Panc1 (cell line): ENCODE data around the gene MRPL10. TPM values are rescaled to one million over a fixed set of nuclear protein-coding genes. Genes with fewer than 3 reads are reported as not detected.

Experiments used
- ATAC-seq: fragments of 200-7000 bp; cut with Tn5 transposase; 2 replicates; pipeline ENCODE4 v1.9.1; 2020; ENCODE audit warnings: mild to moderate bottlenecking, moderate library complexity
- BruUV-seq: library from RNA; stranded (reverse); fragments of 400-500 nt; replicated peaks from 2 replicates; lab custom pipeline; 2021; lab: Mats Ljungman, UMichigan
- CTCF ChIA-PET: fragments of 300-600 bp; sonication (Branson Sonifier 250); formaldehyde crosslinking; loops from one replicate; lab custom pipeline; 2022; ENCODE audit warnings: antibody characterized with exemption; lab: Charles Lee
- POLR2A ChIA-PET: fragments of 300-600 bp; sonication (Branson Sonifier 250); formaldehyde crosslinking; loops from one replicate; lab custom pipeline; 2022; ENCODE audit warnings: antibody characterized with exemption; lab: Charles Lee
- DNase-seq: peaks from one replicate; pipeline ENCODE4 v3.0.0-alpha.2; 2010; ENCODE audit warnings: low read depth, low spot score
- H3K27ac ChIP-seq: 2 replicates; pipeline ENCODE4 v1.5.1; 2011; ENCODE audit warnings: mild to moderate bottlenecking, low read length, inconsistent platforms
- H3K27me3 ChIP-seq: fragments of 200-500 bp; sonication (Bioruptor generic); 2 replicates; pipeline ENCODE4 v1.6.0; 2014; ENCODE audit warnings: low read length, inconsistent platforms; ENCODE audit not compliant: control insufficient read depth, insufficient read depth
- H3K36me3 ChIP-seq: fragments of 200-500 bp; sonication (Bioruptor generic); 2 replicates; pipeline ENCODE4 v1.5.1; 2014; ENCODE audit warnings: inconsistent platforms, mild to moderate bottlenecking, low read length, moderate library complexity; ENCODE audit not compliant: control insufficient read depth, insufficient read depth
- H3K4me1 ChIP-seq: 2 replicates; pipeline ENCODE4 v1.5.1; 2011; ENCODE audit warnings: inconsistent platforms, mild to moderate bottlenecking, low read length, moderate library complexity; ENCODE audit not compliant: control insufficient read depth, insufficient read depth
- H3K4me3 ChIP-seq, 2 experiments: 2 replicates each; pipeline ENCODE4 v1.5.1; 2011 to 2012; ENCODE audit warnings: low read depth in 2 of 2, low read length in 2 of 2, mild to moderate bottlenecking in 2 of 2, inconsistent platforms in 1 of 2, moderate library complexity in 1 of 2
- H3K9me3 ChIP-seq: fragments of 200-500 bp; sonication (Bioruptor generic); 2 replicates; pipeline ENCODE4 v1.5.1; 2014; ENCODE audit warnings: low read depth, mild to moderate bottlenecking, inconsistent platforms, low read length, moderate library complexity; ENCODE audit not compliant: control insufficient read depth, insufficient read depth
- POLR2AphosphoS5 ChIP-seq: IDR thresholded peaks from 2 replicates; pipeline ENCODE4 v1.6.1; 2012; ENCODE audit warnings: mild to moderate bottlenecking, low read depth, low read length, moderate library complexity
- SIN3A ChIP-seq: IDR thresholded peaks from 2 replicates; pipeline ENCODE4 v1.6.1; 2012; ENCODE audit warnings: low read depth, mild to moderate bottlenecking, low read length, moderate library complexity, borderline replicate concordance; ENCODE audit not compliant: insufficient read depth
- TCF7L2 ChIP-seq: IDR thresholded peaks from 2 replicates; pipeline ENCODE4 v1.6.1; 2011; ENCODE audit warnings: mild to moderate bottlenecking, low read depth, low read length, inconsistent platforms
- in situ Hi-C: cut with HindIII; loops from 2 replicates; pipeline ENCODE4 v1.10.0; 2016; ENCODE audit warnings: low sequenced_read_pairs, low pct_unique_long_range_greater_than_20kb
- intact Hi-C: fragments of 100-400 bp; cut with micrococcal nuclease; formaldehyde crosslinking; loops from one replicate; pipeline ENCODE4 v1.10.0; 2022; ENCODE audit not compliant: unreplicated experiment
- total RNA-seq: library from RNA; stranded (reverse); gene quantifications from one replicate; pipeline ENCODE4 v1.2.1, GENCODE V29; 2021; ENCODE audit not compliant: unreplicated experiment
- TF ChIP-seq, protein P1 (sequence below), 2 experiments: IDR thresholded peaks; 2 replicates each; pipeline ENCODE4 v1.6.1; 2011 to 2012; ENCODE audit warnings: low read depth in 2 of 2, control low read depth in 1 of 2, low read length in 1 of 2, mild to moderate bottlenecking in 1 of 2, moderate library complexity in 1 of 2; ENCODE audit not compliant: insufficient read depth in 1 of 2
- TF ChIP-seq, protein P2 (sequence below): fragments of 450-650 bp; IDR thresholded peaks from 2 replicates; pipeline ENCODE4 v1.5.1; 2017; ENCODE audit warnings: mild to moderate bottlenecking

The MRPL10 gene
- total RNA-seq, 1 experiment from 2014 or later: 41.9 TPM

DNA sequence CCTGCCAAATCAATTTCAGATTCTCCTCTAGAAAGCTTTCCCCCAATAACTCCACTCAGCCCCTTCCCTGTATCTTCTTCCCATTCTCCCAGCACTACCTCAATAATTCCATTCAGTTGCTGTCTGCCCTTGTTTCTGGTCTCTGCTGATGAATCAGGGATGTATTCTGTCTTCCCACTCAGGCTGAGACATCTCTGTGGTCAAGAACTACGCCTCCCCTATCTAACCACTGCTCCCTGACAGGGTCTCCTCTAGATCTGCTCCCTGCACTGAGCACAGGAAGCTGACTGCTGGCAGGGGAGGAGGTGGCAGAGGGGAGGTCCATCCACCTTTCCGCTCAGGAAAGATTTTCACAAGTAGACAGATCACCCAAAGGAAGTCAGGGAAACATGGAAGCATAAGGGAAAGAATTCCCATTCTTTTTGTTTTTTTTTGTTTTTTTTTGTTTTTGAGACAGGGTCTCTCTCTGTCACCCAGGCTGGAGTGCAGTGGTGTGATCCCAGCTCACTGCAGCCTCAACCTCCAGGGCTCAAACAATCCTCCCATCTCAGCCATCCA lies 47.8 kb upstream of the MRPL10 start:
- CTCF ChIA-PET: no interaction called here
- no TSS peak for BruUV-seq
- Histone ChIP-seq H3K4me3 (no peak overlapping the region), H3K36me3 (no peaks in the 10 kb centered on the region), H3K27me3 (no peaks in the 10 kb centered on the region), H3K27ac (no peak overlapping the region), H3K4me1 (peaks cover 8% of the 10 kb centered on the region; the same call in 1 of the 2 replicates), H3K9me3 (no peaks in the 10 kb centered on the region)
- ATAC-seq (no peak), DNase-seq (no peak)
- POLR2A ChIA-PET: interaction anchor here (0.7 kb wide), 1 partner anchor 29 kb away, joined by 3 read pairs; no protein-coding TSS in a partner anchor
- TF ChIP-seq SIN3A (no peak), TCF7L2 (no peak), POLR2AphosphoS5 (no peak)
- TF ChIP-seq, protein P1, sequence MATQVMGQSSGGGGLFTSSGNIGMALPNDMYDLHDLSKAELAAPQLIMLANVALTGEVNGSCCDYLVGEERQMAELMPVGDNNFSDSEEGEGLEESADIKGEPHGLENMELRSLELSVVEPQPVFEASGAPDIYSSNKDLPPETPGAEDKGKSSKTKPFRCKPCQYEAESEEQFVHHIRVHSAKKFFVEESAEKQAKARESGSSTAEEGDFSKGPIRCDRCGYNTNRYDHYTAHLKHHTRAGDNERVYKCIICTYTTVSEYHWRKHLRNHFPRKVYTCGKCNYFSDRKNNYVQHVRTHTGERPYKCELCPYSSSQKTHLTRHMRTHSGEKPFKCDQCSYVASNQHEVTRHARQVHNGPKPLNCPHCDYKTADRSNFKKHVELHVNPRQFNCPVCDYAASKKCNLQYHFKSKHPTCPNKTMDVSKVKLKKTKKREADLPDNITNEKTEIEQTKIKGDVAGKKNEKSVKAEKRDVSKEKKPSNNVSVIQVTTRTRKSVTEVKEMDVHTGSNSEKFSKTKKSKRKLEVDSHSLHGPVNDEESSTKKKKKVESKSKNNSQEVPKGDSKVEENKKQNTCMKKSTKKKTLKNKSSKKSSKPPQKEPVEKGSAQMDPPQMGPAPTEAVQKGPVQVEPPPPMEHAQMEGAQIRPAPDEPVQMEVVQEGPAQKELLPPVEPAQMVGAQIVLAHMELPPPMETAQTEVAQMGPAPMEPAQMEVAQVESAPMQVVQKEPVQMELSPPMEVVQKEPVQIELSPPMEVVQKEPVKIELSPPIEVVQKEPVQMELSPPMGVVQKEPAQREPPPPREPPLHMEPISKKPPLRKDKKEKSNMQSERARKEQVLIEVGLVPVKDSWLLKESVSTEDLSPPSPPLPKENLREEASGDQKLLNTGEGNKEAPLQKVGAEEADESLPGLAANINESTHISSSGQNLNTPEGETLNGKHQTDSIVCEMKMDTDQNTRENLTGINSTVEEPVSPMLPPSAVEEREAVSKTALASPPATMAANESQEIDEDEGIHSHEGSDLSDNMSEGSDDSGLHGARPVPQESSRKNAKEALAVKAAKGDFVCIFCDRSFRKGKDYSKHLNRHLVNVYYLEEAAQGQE (IDR thresholded peaks at IDR 0.05; ENCODE audit: insufficient read depth in 1 of 2, low read depth in 2 of 2, low read length in 1 of 2): no peak
- TF ChIP-seq, protein P2, sequence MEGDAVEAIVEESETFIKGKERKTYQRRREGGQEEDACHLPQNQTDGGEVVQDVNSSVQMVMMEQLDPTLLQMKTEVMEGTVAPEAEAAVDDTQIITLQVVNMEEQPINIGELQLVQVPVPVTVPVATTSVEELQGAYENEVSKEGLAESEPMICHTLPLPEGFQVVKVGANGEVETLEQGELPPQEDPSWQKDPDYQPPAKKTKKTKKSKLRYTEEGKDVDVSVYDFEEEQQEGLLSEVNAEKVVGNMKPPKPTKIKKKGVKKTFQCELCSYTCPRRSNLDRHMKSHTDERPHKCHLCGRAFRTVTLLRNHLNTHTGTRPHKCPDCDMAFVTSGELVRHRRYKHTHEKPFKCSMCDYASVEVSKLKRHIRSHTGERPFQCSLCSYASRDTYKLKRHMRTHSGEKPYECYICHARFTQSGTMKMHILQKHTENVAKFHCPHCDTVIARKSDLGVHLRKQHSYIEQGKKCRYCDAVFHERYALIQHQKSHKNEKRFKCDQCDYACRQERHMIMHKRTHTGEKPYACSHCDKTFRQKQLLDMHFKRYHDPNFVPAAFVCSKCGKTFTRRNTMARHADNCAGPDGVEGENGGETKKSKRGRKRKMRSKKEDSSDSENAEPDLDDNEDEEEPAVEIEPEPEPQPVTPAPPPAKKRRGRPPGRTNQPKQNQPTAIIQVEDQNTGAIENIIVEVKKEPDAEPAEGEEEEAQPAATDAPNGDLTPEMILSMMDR: no peak
- in situ Hi-C loops (no loop called here), intact Hi-C loops (no loop called here)

DNA sequence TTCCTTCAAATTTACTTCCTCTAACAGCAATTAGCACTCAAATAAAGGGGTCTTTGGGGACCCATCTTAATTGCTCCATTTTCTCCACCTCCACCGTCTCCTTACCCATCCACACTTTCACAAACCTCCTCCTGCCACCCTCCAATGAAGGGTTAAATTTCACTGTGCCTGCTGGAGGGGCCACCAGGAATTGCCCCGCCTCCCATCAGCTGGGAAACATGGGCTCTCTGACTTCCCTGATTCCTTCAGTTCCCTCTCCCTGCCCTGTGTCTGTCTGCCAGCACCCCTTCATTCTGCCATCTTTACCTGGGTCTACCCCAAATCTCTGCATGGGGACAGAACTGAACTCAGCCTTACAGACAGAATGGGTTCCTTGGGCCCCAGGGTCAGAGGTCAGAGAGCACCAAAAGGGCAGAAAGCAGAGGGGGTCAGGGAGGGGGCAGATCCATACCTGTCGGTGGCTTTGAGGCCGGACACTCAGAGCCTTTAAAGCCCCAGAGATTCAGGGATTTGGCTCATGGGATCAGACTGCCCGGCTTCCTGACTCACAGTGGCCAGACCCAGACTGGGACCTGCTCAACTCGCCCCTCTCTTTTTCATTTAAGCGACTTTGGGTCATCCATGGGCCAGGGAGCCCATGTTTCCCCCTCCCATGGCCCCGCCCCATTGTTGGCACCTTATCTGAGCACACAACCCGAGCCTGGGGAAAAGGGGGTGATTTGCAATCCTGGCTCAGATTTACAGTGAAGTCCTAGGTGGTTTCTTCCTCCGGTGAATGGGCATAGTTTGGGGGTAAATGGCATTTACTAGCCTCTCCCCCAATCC lies 47.1 kb upstream of the MRPL10 start:
- DNase-seq: no peak
- Histone ChIP-seq H3K27ac (no peak overlapping the region), H3K4me1 (peaks cover 8% of the 10 kb centered on the region; the same call in 1 of the 2 replicates), H3K36me3 (no peaks in the 10 kb centered on the region), H3K27me3 (no peaks in the 10 kb centered on the region), H3K4me3 (no peak overlapping the region), H3K9me3 (no peaks in the 10 kb centered on the region)
- no peak for ATAC-seq
- in situ Hi-C loops: no loop called here
- intact Hi-C loops: no loop called here
- CTCF ChIA-PET: no interaction called here
- BruUV-seq: no TSS peak
- TF ChIP-seq SIN3A (no peak), POLR2AphosphoS5 (no peak), TCF7L2 (no peak)
- TF ChIP-seq, protein P1 (IDR thresholded peaks at IDR 0.05; ENCODE audit: insufficient read depth in 1 of 2, low read depth in 2 of 2, low read length in 1 of 2): no peak
- TF ChIP-seq, protein P2: no peak
- POLR2A ChIA-PET: no interaction called here
